Measurements from ENCODE around the gene UAP1.

- TF ChIP-seq REST (IDR thresholded peaks at IDR 0.05; ENCODE audit: insufficient read depth in 1 of 2, low read depth in 2 of 2, low read length in 2 of 2) (no peak), POLR2AphosphoS5 (IDR thresholded peaks at IDR 0.05; ENCODE audit: low read depth, low read length) (no peak; the same call in 1 of the 2 replicates), SIN3A (IDR thresholded peaks at IDR 0.05; ENCODE audit: borderline replicate concordance, insufficient read depth, low read length) (no peak), TAF1 (IDR thresholded peaks at IDR 0.05; ENCODE audit: borderline replicate concordance, insufficient read depth, low read length) (no peak), FOXP2 (optimal IDR thresholded peaks at IDR 0.05; ENCODE audit: borderline replicate concordance, extremely low read depth, extremely low read length, insufficient read depth) (peak; percentile 43)
Measured at GRCh38 chr1:162631546-162632191, 70.1 kb downstream of the UAP1 start.
